ENCODE measurements around the gene ZNF280A.

ZNF280A gene, protein sequence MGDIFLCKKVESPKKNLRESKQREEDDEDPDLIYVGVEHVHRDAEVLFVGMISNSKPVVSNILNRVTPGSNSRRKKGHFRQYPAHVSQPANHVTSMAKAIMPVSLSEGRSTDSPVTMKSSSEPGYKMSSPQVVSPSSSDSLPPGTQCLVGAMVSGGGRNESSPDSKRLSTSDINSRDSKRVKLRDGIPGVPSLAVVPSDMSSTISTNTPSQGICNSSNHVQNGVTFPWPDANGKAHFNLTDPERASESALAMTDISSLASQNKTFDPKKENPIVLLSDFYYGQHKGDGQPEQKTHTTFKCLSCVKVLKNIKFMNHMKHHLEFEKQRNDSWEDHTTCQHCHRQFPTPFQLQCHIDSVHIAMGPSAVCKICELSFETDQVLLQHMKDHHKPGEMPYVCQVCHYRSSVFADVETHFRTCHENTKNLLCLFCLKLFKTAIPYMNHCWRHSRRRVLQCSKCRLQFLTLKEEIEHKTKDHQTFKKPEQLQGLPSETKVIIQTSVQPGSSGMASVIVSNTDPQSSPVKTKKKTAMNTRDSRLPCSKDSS

DNA sequence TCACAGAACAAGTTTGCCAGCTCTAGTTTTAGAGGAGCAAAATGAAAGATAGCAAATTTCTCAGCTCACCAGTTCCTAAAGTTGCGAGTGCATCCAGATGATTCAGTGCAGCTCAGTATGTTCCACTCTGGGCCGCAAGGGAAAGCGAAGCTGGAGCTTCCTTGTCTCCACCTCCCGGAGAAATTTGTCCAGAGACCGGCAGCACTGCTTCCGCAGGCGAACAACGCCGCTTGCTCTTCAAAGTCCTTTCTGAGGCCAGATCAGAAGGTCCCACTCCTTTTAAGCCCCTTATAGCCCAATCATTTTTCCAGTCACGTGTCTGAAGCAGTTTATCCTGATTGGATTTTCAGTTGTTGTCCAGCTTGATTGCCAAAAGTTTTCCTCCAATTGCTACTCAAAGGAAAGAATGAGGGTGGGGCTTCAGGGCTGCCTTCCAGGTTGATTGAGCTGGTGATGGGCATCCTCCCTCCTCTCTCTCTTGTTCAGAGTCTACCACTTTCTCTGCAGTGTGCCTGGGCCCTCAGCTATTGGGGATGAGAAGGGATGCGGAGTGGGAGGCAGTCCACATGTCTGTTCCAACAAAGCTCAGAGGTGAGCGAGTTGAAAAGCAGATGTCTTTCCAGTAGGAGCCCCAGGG lies at the start of gene ZNF280A:
Gene ZNF280A, minus strand, starts transcription at position 251 of the 637 bp plus-strand sequence. CDS start 4,640 bp downstream, outside the sequence.
- DNase-seq = no peak

DNA sequence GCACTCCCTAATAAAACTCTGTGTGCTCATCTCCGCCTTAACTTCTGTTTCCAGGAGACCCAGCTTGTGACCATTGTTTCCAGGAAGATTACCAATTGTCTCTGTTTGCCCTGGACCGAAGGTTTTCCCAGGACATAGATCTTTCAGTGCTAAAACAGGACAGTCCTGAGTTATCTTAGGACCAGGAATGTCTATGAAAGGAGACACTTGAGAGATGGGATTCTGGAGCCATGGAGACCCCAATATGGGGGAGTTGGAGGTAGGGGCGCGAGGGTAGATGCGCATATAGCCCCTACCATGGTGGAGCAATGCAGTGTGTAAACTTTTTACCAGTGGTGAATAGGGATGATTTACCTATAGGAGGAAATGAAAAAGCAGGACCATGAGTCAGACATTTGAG lies 49.1 kb upstream of the ZNF280A start:
- DNase-seq = no peak

DNA sequence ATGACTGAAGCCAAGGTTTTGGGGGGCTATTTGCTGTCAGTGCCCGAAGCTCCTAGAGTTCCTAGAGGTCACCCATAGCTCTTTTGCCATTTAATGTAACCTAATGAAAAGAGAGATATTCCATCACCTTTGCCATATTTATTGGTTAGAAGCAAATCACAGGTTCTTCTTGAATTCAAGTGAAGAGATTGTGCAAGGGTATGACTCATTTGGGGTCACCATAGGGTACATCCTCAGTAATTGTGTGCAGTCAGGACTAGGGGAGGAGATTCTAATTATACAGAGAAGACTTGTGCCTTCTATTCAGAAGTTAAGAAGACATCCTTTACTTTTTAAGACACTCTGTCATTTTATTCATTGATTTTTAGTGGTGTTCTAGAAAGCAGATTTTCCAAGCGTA lies 45.9 kb upstream of the ZNF280A start:
- DNase-seq = no peak

DNA sequence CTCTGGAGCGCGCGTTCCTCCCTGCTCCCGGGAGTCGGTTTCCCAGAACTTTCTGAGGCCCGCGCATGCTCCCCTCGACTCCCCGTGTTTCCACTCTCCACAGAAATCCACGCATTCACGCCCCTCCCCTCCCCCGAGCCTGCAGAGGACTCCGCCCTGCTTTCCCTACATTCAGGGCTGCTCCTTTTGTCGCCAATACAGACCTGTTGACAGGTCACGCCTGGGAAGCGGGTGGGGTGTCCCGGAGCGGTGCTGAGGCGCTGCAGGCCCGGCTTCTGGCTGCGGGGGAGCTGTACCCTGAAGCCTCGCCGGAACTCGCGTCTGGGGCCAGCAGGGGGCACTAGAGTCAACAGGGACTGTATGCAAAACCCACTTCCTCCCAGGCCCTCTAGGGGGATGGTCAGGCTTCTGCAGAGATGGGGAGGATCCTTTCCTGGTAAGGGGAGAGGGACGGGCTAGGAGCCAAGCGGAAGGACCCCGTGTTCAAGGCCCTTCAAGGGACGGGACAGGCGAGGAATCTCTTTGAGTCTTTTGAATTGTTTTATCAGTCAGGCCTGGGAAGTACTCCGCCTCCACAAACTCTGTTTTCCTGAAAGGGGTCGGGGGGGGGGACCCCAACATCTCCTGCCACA lies 39.0 kb upstream of the ZNF280A start, which contains the start of gene PRAME:
Gene PRAME, minus strand, starts transcription at position 294 of the 632 bp plus-strand sequence. CDS start 2,433 bp downstream, outside the sequence.
- peak; percentile 14 to 34 for DNase-seq

DNA sequence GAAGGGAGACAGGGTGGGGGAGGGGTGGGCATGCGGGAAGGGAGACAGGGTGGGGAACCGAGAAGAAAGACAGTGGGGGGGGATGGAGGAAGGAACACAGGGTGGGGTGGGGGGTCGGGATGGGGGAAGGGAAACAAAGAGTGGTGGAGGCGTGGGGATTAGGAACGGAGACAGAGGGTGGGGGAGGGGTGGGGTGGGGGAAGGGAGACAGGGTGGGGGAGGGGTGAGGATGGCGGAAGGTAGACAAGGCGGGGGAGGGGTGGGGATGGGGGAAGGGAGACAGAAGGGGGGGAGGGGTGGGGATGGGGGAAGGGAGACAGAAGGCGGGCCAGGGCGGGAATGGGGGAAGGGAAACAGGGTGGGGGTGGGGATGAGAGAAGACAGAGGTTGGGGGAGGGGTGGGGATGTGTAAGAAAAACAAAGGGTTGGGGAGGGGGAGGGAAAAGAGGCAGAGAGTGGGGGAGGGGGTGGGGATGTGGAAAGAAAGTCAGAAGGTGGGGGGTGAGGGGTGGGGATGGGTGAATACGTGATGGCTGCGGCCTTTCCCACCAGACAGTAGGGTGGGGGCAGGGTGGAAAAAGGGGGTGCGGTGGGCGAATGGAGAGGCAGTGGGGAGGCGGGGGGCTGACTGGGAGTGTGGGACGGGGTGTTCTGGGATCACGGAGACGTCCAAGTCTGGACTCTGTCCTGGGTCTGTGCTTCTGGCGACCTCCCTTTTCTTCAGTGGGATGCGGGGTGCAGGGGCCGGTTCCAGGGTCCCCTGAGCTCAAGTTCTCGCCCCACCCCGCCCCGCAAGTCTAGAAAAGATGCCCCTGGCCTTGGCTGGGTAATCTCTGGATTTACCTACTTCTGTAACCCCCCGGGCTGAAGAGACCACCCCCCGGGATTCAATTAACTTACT lies 38.3 kb upstream of the ZNF280A start:
- no peak for DNase-seq

DNA sequence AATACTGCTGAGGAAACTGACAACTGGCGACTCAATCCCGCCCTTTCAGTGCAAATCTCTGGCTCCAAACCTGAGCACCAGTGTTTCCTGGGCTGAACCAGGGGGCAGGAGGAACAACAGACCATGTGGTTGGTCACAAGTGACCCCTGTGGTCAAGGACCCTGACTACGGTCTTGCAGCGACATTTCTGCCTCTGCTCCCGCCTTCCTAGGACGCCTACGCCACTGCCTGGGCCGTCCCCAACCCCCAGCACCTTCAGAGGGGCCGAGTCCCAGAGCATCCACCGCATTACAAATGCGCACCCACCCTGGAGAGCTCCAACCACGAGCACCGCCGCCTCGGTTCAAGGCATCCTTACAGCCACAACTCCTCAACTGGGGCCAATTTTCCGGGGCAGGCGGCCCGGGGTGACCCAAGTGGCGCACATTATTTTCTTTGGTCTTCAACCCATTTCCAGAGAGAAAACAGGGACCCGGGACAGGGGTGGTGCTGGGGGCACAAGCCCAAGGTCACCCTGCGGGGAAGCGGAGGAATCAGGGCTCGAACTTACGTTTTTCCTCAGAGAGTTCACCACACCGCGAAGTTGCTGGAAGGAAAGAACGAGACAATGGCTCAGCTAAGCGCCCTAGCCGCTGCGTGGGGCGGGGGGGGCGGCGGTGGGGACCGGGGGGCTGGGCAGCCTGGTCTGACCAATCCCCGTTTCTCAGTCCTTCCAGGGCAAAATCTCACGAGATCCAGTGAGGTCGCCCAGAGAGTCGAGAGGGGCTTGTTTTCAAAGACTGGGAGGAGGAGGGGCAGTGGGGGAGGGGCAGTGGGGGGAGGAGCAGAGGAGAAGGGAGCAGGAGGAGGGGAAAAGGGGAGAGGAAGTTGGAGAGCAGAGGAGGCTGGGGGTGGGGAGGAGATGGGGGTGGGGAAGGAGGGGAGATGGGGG lies 37.2 kb upstream of the ZNF280A start:
- no peak for DNase-seq

DNA sequence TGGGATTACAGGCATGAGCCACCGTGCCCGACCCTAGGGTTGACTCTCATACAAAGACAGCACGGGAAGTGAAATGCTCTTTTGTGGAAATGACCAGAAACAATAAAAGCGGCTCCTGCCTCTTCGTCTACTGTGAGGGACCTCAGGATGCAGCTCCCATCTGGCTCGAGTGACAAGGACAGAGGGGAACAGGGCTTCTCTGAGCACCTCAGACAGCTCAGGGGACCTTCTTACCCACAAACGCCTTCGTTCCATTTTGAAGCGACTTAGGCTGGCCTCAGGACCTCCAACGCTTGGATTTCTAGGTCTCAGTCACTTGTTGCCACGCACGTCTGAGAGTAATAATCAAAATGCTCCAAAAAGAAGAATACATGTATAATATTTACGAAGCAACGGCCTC lies 36.5 kb upstream of the ZNF280A start:
- DNase-seq = no peak

DNA sequence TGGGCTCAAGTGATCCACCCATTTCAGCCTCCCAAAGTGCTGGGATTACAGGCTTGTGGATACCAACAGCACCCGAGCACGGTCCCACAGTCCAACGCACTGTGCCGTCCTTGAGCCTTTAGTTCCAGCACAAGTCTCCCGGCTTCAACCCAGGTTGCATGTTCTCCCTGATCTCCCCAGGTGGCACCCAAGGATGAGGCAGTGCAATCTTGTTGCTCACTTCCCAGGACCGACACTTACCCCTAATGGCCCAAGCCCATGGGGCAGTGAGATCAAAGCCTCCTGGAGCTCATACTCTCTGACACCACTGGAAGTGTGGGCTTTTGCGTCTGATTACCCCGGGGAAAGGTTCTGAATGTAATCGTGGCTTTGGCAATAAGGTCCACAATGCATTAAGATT lies 35.5 kb upstream of the ZNF280A start:
- DNase-seq = no peak

DNA sequence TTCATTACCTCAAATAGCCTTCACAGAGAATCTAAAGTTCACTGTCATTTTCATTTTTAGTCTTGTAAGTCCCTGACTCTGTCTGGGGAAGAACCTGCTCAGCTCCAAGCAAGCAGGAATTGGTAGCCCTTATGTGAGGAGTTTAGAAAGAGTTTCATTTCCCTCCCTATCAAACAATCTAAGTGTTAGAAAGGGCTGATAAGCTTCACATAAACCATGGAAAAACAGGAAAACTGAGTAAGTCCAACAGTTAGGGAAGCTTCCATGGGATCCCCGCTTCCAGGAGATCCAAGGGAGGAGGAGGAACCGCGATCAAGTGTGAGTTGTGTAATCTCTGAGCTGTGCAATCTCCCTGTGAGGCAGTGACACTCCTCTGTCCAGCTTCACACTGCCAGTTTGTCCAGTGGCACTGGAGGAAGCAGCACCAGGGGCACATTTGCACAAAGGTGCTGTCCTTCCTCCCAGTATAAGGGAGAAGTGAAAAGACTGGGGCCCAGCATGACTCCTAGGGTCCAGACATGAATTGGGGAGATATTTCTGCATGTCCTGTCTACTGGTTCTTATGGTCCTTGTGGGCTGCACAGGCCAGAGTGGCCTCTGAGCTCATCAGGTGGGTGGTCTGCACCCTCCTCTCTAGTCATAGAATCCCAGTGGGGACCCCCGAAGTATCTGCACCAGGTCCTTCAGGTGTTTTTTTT lies 34.7 kb upstream of the ZNF280A start:
- DNase-seq = no peak

DNA sequence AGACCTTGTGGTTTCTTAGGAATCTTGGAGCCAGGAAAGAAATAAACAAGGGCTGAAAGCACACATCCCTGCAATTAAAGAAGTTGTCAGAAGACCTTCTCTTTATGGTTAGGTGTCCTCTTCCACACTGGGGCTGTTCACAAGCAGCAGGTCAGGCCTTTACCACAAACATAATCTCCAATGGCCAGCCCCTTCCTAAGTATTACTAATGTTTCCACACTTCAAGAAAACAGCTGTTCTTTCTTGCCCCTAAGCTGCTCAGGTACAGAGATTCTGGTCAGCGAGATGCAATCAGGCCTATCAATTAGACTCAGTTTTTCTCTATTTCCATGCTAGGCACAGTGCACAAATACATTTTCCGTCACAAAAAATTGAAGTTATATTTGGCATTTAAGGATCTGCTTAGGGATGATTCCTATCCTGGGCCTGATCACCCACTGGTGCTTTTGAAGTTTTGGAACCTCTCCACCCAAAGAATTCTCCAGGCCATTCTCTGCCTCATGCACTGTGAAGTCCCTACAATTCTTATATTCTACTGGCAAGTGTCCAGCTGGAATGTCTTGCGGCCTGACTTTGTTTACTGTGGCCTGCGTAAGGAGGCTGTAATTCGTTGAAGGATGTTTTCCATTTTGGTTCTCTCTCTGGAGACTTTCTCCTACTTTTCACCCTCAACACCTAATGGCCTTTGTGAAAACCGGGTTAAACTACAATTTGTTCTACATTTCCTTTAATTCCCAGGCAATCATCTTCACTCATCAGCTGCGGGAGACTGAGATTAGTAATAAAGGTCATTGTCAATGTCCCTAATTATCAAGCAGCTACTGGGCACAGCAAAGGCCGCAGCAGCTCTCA lies 33.9 kb upstream of the ZNF280A start:
- no peak for DNase-seq

DNA sequence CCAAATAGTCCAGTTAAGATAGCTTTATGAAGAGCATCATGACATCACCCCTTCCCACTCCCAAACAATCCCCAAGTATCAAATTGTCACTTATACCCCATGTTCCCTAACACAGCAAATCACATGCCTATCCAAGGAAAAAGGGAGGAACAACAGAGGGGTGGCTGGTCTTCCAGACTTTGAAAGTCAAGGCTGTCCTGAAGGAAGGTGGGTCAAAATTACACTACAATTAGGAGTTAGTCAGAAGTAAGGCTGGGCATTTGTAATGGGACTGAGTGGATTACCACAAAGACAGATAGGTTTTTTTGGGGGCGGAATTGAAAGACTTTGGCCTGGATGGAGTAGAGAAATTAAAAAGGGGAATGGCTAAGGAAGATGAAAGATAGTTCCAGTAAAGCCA lies 33.1 kb upstream of the ZNF280A start:
- DNase-seq = no peak

DNA sequence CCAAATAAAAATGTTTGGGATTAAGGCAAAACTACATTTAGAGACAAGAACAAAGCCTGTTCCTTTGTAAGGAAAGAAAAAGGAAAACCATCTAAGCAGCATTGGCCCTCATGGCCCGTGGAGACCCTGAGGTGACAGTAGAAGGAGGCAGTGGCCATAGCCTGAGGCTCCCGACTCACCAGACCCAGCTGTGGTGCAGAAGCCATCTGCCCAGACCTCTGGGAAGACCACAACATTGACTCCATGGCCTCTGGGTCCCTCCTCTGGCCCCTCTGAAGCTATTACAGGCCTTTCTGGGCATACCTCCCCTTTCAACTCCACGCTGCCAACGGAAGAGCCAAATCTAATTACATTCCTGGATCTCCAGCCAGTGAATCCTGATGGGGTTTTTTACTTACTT lies 32.6 kb upstream of the ZNF280A start:
- no peak for DNase-seq

DNA sequence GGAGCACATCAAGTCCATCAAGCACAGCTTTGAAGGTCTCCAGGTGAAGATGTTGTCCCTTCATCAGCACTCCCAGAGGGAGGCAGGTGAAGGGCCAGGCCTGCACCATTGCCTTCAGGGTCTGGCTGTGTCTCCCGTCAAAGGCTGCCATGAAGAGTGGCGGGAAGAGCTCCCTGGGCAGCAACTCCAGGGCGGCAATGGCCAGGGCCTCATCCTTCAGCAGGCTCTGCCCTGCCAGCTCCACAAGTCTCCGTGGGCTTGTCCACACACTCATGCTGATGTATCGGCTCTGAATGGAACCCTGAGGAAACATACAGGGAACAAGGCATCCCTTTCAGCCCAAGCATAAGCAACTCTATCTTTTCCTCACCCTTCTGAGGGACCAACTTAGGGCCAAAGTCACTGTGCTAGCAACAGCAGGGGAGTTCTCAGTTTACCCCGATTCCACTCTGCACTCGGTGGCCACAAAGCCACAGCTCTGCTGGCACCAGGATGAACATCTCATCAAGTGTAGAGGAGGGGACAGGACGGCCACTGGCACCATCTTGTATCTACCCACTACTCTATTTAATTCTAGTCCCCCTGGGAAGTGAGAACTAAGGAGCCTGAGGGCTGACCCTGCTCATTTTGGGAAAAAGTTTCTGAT lies 30.8 kb upstream of the ZNF280A start:
- no peak for DNase-seq

DNA sequence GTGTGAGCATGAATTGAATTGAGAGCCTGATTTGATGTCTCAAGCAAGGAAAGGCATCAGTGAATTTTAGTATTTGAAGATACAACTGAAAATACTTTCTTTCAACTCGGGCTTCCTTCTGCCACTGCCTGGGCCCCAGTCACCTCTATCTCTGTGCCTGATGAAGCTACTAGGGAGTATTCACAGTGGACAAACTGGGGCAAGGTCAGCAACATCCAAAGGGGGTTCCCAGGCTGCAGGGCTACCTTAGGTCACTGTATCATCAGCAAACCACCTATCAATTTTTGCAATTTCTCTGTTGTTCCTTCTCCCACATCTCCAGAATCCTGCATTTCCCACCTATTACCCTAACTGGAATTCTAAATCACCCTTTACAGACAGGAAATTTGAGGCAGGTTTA lies 28.8 kb upstream of the ZNF280A start:
- DNase-seq = no peak

DNA sequence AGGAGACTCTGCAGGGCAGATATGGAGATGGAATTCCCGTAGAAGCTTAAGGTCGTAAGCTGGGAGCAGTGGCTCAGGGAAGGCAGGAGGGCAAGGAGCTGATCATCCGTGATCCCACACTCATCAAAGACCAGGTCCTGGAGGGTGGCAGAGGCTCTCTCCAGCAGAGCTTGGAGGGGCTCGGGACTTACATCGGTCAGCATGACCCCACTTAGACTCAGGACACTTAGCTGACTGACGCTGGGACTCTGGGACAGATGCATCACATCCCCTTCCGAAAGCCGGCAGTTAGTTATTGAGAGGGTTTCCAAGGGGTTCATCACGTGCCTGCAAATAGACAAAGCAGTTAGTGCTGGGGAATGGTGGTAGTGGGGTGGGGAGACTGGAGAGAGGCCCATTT lies 28.2 kb upstream of the ZNF280A start:
- DNase-seq = no peak

DNA sequence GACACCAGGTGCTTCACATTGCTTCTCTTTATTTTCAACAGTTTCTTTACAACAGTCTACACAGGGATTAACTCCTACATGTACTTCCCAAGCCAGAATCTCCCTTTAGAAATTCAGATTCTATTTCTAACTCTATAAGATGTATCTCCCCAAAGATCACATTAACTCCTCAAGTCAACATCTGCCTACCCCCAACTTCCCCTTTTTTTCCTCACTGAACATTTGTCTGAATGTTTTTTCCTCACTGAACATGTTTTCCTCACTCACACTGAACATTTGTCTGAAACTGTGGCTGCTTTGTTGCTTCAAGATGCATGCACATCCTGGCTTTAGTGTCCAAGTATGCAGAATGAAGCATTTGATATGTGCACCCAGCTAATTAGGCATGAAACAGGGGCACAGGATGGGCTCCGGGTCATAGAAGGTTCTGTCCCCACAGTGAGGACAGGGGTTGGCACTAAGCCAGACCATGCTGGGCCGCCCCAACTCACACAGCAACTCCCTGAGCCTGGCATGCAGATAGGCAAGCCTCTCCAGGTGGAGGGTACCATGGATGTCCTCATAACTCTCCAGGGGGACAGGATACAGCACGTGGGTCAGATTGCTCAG lies 27.7 kb upstream of the ZNF280A start:
- peak in 1 of 2 donors; percentile 75 for DNase-seq

DNA sequence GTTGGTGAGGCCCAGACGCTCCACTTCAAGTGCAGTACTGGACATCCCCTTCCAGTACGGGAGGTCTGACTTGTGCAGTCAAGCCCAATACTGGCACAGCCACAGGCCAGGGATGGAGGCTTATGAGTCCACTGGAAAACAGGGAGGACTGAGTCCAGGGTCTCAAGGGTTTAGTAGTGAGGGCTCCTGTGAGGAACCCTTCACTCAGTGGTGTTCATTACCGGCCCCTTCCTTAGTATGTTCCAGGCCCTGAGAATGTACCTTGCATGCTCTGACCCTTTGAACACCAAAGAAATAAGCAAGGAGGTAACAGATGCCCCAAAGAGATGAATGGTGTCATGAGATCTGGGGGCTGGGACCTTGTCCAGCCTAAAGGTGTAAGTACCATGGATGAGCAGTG lies 27.2 kb upstream of the ZNF280A start:
- DNase-seq = no peak

DNA sequence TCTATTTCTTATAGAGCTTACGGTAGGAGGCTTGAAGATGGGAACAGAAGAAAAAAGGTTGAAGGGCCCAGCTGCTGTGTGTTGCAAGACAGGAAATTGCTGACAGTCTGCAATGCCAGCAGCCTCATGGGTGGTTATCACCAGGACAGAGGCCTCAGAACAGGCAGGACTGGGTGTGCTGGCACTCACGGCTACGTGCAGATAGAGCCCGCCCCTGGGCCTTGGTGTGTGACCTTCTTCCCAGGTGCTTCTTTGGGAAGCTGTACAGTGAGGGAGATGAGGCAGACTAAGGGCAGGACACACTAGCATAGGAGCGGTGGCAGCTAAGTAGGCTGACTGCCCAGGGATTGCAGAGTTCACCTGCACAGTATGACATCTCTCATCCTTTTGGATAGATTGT lies 26.4 kb upstream of the ZNF280A start:
- DNase-seq = peak in 1 of 2 donors; percentile 46

DNA sequence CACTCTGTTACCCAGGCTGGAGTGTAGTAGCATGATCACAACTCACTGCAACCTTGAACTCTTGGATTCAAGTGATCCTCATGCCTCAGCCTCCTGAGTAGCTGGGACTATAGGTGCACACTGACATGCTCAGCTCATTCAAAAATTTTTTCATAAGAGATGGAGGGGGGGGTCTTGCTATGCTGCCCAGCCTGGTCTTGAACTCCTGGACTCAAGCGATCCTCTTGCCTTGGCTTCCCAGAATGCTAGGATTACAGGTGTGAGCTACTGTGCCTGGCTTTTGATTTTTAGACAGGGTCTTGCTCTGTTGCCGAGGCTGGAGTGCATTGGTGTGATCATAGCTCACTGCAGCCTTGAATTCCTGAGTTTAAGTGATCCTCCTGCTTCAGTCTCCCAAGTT lies 25.0 kb upstream of the ZNF280A start:
- no peak for DNase-seq
